Ovary (tissue), 3 donors: Measurements from ENCODE around the gene ADD1.

Experiments used
- CTCF ChIP-seq, 3 donors: fragments of 450-650 bp in 2 of 3; fragments of 200-600 bp in 1 of 3; IDR thresholded peaks; one replicate each; pipeline versions ENCODE4 v1.5.1 to v1.8.0; 2016 to 2022; ENCODE audit warnings: antibody characterized with exemption in 3 of 3, mild to moderate bottlenecking in 1 of 3
- EP300 ChIP-seq: sonication (generic); formaldehyde crosslinking; IDR thresholded peaks from one replicate; pipeline ENCODE4 v1.6.1; 2017; ENCODE audit warnings: antibody characterized with exemption
- POLR2A ChIP-seq: fragments of 450-650 bp; IDR thresholded peaks from one replicate; pipeline ENCODE4 v1.6.1; 2017; ENCODE audit warnings: antibody characterized with exemption, mild to moderate bottlenecking, moderate library complexity
- donor health status: DM: no; HTN: no; CAD: no.

- TF ChIP-seq CTCF (IDR thresholded peaks at IDR 0.05) = no peak
- TF ChIP-seq EP300 = no peak
- TF ChIP-seq POLR2A = no peak
Measured at GRCh38 chr4:2931512-2932301, 88.1 kb downstream of the ADD1 start.
